GM19238 (cell line): ENCODE measurements around the gene LRP8.

Experiments used
- DNase-seq: peaks from one replicate; pipeline ENCODE4 v3.0.0; 2011; ENCODE audit warnings: low spot score; ENCODE audit not compliant: insufficient read length

Gene LRP8

GRCh38 chr1:53340660-53341520 is 13.0 kb upstream of the LRP8 start:
- no peak for DNase-seq

- DNase-seq = no peak
Observed at GRCh38 chr1:53339736-53340635, 12.1 kb upstream of the LRP8 start.

GRCh38 chr1:53338423-53338822 is 10.6 kb upstream of the LRP8 start:
- no peak for DNase-seq

DNA sequence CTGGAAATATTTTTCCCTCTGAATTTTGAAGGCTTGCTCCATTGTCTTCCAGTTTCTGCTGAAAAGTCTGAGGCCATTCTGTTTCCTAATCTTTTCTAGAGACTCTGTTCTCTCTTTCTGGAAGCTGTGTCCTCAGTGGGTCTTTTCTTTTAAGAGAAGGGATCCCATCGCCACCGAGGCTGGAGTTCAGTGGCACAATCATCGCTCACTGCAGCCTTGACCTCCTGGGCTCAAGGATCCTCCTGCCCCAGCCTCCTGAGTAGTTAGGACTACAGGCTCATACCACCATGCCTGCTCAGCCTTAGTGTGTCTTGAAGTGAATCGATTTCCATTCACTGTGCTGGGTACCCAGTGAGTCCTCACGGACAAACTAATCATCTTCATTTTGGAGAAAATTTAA is 9.6 kb upstream of the LRP8 start:
- no peak for DNase-seq

DNA sequence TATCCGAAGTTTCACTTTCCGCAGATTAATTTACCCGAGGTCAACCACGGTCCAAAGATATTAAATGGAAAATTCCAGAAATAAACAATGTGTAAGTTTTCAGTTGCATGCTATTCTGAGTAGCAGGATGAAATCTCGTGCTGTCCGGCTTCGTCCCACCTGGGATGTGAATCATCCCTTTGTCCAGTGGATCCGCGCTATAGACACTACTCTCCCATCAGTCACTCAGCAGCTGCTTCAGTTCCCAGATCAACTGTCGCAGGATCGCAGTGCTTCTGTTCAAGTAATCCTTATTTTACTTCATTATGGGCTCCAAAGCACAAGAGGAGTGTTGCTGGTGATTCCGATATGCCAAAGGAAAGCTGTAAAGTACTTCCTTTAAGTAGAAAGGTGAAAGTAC is 8.3 kb upstream of the LRP8 start:
- DNase-seq = no peak

- DNase-seq = no peak
Observed at GRCh38 chr1:53335661-53336060, 7.8 kb upstream of the LRP8 start.

DNA sequence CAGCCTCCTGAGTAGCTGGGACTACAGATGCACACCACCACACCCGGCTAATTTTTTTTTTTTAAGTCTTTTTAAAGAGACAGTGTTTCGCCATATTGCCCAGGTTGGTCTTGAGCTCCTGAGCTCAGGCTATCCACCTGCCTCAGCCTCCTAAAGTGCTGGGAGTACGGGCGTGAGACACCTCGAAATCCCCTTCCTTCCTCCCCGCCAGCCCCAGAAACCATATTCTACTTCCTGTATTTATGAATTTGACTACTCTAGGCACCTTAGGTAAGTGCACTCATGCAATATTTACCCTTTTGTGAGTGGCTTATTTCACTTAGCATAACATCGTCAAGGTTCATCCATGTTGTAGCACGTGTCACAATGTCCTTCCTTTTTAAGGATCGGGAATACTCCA is 6.9 kb upstream of the LRP8 start:
- DNase-seq = no peak

GRCh38 chr1:53334312-53334711 is 6.4 kb upstream of the LRP8 start:
- no peak for DNase-seq

- no peak for DNase-seq
Observed at GRCh38 chr1:53332833-53333232, 5.0 kb upstream of the LRP8 start.

- DNase-seq = no peak
Observed at GRCh38 chr1:53332186-53332564, 4.3 kb upstream of the LRP8 start.

- no peak for DNase-seq
Observed at GRCh38 chr1:53331446-53332185, 3.7 kb upstream of the LRP8 start.

DNA sequence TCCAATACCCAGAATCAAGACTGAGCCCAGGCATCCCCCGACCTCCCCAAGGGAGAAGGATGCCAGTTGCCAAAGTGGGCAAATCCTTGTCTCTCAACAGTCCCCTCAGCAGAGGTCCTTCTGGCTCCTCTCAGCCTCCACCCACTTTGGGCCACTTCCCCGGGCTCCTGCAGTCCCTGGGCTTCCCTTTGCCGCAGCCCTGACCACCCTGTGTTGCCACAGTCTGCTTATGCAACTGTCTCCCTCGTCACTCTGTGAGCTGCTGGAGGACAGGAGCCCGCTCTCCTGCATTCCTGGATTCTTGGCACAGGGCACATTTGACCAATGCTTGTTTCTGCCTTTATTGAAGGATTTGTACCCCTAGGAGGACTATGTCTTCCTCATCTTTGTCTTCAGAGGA is 2.9 kb upstream of the LRP8 start:
- no peak for DNase-seq

DNA sequence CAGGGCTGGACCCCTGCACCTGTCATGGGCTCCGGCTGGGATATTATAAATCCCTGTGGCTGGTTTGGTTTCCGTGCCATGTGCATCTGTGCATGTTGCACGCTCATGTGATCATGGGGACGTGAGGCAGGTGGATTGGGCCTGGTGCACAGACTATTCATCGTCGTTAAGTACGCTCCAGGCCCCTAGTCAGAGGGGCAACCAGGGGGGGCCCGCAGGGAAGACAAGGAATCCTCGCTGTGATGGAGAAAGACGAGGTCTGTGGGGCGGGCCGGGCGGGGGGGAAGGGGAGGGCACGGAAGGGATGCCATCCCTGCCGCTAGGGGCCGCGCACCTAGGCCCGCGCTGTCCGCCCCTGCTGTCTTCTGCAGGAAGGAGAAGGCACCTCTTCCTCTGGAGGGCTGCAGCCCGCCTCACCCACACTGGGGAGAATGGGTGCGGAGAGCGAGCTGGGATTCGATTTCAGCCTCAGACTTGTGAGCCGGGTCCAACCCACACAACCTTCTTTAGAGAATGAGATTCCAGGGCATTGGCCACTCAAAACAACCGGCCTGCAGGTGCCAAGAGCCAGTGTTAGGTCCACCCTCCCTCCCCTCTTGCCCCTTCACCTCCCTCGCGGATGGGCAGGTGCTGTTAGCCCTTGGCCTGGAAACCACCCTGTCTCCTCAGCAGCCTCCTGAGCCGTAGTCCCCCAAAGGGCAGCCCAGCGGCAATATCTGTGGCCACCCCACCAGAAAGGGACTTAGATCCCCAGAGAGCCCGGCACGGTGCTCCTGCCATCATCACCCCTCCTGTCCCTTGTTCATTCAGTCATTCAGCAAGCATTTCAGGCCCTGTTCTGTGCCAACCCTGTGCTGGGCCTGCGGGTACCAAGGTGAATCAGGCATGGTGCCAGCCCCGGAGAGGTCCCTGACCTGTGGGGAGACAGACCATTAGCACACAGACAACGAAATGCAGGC is 950 bp upstream of the LRP8 start:
- DNase-seq = no peak

DNA sequence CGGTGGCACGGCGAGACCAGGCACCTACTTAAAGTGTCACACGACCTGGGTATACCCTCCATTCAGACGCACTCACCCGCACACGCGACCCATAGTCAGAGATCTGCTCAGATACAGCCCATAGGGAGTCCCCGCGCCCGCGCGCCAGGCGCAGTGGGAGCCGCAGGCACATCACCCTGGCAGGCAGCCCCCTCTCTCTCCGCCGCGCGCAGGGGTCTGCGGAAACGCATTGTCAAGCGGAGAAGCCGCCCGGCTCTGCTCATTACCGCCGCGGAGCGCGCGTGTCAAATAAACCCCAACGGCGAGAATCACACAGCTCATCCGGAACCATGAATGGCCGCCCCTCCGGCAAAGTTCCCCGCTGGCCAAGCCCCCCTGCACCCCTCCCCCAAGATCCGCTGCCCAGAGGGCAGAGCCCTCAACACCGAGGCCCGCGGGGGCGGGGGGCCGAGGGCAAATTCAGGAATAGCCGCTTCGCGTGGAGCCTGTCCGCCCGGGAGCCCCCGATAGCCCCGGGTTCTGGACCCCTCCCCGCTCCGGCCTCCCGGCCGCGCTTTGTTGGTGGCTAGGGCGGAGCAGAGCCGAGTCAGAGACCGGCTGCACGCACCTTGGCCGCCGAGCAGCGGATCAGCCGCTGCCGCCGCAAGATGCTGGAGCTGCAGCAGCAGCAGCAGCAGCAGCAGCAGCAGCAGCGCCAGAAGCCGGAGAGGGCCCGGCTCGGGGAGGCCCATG is 522 bp downstream of the LRP8 start:
- DNase-seq = peak; percentile 37

DNA sequence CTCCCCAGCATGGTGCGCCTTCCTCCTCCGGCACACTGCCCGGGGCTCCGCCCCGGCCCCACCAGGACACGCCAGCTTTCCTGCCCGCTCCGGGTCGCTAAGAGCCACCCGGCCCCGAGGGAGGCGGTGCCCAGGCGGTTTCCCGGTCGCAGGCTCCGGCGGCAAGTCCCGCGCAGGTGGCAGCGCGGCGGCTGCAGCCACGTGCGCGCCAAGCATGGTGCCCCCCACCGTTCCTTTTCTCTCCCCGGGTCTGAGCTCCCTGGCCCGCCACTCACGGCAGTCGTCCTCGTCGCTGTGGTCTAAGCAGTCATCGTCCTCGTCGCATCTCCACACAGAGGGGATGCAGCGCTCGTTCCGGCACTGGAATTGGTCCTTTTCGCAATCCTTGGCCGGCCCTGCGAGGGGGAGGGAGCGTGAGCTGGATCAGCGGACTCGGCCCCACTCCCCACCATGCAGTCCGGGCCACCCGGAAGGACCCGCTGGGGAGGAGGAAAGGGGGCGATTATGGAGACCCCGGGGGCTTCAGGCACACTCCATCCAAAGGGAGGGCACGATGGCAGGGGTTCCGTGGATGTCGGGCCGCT is 1.2 kb downstream of the LRP8 start:
- DNase-seq = peak; percentile 56

DNA sequence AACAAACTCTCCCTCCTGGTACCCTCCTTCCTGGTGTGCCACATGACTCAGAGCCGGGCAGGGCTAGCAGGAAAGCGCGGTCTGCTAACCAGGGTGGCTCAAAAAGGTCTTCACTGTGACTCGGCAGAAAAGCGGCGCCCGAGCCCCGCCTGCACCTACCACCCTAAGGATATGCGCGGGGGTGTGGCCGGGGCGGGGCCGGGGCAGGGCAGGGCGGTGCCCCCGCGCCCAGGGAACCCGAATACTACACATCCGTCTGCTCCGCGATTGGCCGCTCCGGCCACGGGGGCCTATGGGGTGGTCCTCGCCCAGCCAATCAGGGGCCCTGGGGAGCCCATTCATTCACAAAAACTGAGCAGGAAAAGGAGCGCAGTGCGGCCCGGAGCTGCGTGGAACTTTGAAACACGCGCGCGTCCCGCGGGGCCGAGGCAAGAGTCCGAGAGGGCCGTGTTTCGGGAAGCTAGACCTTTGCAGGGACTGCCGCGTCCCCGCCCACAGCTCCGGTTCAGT is 1.7 kb downstream of the LRP8 start:
- DNase-seq = peak; percentile 97

DNA sequence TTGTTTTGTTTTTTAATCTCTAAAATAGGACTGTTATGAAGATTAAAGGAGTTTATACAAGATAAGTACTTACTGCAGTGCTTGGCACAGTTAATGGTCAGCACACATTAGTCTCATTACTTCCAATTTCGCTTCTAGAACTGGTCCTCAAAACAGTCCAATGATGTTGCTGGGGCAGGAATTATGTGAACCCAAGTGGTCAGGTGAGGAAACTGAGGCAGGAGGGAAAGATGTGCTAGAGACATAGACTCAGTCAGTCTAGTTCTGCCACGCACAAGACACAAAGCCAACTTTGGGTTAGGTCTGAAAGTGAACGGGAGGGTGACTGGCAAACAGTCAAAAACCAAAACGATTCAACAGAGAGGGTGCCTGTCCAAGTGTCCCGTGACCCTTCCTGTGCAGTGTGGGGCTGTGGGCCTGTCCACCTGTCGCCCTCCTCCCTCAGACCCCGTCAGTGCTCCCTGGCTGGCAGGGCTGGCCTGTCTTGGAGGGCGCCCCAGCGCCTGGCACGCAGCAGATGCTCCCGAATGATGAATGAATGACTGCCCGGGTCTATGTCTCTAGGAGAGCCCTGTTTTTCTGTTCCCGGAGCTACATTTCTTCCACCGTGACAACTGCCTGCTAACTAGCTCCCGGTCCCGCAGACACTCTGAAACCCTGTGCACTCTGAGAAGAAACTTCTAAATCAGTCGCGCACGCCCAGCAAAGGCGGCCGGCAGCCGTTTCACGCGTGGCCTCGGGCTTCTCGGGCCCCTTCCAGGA is 2.4 kb downstream of the LRP8 start:
- DNase-seq = no peak

DNA sequence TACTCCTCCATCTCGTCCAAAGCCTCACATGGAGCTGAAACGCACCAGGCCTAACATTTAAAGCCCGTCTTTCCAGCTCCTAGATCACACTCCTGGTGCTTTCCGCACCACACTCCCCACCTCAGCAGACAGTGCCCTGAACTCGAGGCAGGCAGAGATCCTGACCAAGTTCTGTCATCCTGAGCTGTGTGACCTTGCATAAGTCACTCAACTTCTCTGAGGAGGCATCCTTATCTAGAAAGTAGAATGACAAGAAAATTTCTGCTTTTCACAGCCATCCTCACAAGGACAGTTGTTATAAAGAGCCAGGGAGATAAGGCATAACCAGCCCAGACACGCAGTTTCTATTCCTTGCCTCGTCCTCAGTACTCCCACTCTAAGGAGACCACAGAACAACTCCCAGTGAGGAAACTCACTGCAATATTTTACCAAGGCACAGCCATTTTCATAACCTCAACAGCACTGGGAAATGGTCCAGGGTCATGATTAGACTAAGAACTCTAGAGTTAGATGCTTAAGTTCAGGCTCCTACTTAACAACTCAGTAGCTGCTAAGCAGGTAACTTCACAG is 3.1 kb downstream of the LRP8 start:
- no peak for DNase-seq
